T-cell (primary cell): ENCODE data around the gene VWC2L. TPM values are rescaled to one million over a fixed set of nuclear protein-coding genes. Genes with fewer than 3 reads are reported as not detected.

Experiments used
- ATAC-seq, 4 experiments: fragments of 200-7000 bp in 3 of 4; fragments of 150-1000 bp in 1 of 4; cut with Tn5 transposase; replicated peaks in 1 of 4; 1 replicate in 3 of 4; 2 replicates in 1 of 4; pipeline ENCODE4 v1.10.0; 2021; ENCODE audit warnings: moderate library complexity in 3 of 4, mild to moderate bottlenecking in 2 of 4, moderate number of reproducible peaks in 1 of 4
- CTCF ChIA-PET, 2 donors: fragments of 300-600 bp; sonication (Branson Sonifier 250); formaldehyde crosslinking; loops; one replicate each; lab custom pipeline; 2022; ENCODE audit warnings: antibody characterized with exemption in 2 of 2; lab: Charles Lee
- POLR2A ChIA-PET, 2 donors: fragments of 300-600 bp; sonication (Branson Sonifier 250); formaldehyde crosslinking; loops; one replicate each; lab custom pipeline; 2022; ENCODE audit warnings: antibody characterized with exemption in 2 of 2; lab: Charles Lee
- DNase-seq, 35 experiments: peaks; one replicate each; pipeline versions ENCODE4 v3.0.0 to v3.0.0-alpha.2; 2013 to 2023
- H3K27ac ChIP-seq: one replicate; pipeline ENCODE4 v1.5.1; 2013; ENCODE audit warnings: low read length
- H3K27me3 ChIP-seq, 2 experiments: replicated peaks in 1 of 2; 1 replicate in 1 of 2; 2 replicates in 1 of 2; pipeline versions ENCODE4 v1.6.1 to v1.7.0; 2013; ENCODE audit warnings: low read length in 1 of 2, mixed read lengths in 1 of 2; ENCODE audit not compliant: control insufficient read depth in 2 of 2, insufficient read depth in 2 of 2; ENCODE audit errors: extremely low read depth in 1 of 2
- H3K36me3 ChIP-seq, 2 donors: 1 replicate in 1 of 2; 2 replicates in 1 of 2; pipeline versions ENCODE4 v1.6.1 to v1.7.0; 2013; ENCODE audit warnings: low read length in 1 of 2; ENCODE audit not compliant: control insufficient read depth in 2 of 2, insufficient read depth in 1 of 2; ENCODE audit errors: extremely low read depth in 1 of 2
- H3K4me1 ChIP-seq, 2 experiments: 1 replicate in 1 of 2; 2 replicates in 1 of 2; pipeline versions ENCODE4 v1.6.1 to v1.7.0; 2013; ENCODE audit warnings: low read length in 2 of 2, mixed read lengths in 1 of 2; ENCODE audit not compliant: insufficient read depth in 2 of 2, control insufficient read depth in 1 of 2; ENCODE audit errors: extremely low read depth in 1 of 2
- H3K4me3 ChIP-seq, 2 donors: 1 replicate in 1 of 2; 2 replicates in 1 of 2; pipeline versions ENCODE4 v1.5.1 to v1.7.0; 2013; ENCODE audit warnings: mild to moderate bottlenecking in 2 of 2, low read length in 1 of 2, moderate library complexity in 1 of 2; ENCODE audit not compliant: control insufficient read depth in 1 of 2; ENCODE audit errors: extremely low read depth in 1 of 2
- H3K9me3 ChIP-seq: 2 replicates; pipeline ENCODE4 v1.7.0; 2013
- H3K27ac Mint-ChIP-seq, 2 donors: one replicate each; pipeline ENCODE4 v1.8.0; 2020 to 2021; ENCODE audit warnings: mild to moderate bottlenecking in 2 of 2, mixed read lengths in 2 of 2
- H3K27me3 Mint-ChIP-seq, 2 donors: one replicate each; pipeline ENCODE4 v1.8.0; 2021 to 2022; ENCODE audit warnings: mixed read lengths in 2 of 2
- H3K36me3 Mint-ChIP-seq: one replicate; pipeline ENCODE4 v1.8.0; 2021; ENCODE audit warnings: mixed read lengths
- H3K4me1 Mint-ChIP-seq, 3 donors: one replicate each; pipeline ENCODE4 v1.8.0; 2020 to 2022; ENCODE audit warnings: mixed read lengths in 3 of 3, mild to moderate bottlenecking in 1 of 3
- H3K4me3 Mint-ChIP-seq, 3 donors: one replicate each; pipeline ENCODE4 v1.8.0; 2020 to 2022; ENCODE audit warnings: mild to moderate bottlenecking in 3 of 3, mixed read lengths in 3 of 3, moderate library complexity in 3 of 3
- H3K9me3 Mint-ChIP-seq, 3 donors: one replicate each; pipeline ENCODE4 v1.8.0; 2020 to 2022; ENCODE audit warnings: mixed read lengths in 3 of 3
- WGBS: methylation state at CpG from one replicate; pipeline ENCODE4 v1.1.5; 2013; ENCODE audit warnings: missing lambda C conversion rate; ENCODE audit not compliant: insufficient coverage; 5-methylcytosine and 5-hydroxymethylcytosine counted together
- total RNA-seq, 35 experiments: library from RNA in 6 of 35; stranded (reverse) in 6 of 35; fragments of 120-200 nt in 1 of 35; gene quantifications; one replicate each; pipeline versions ENCODE4 v1.2.1 to v1.2.4 and lab custom pipeline; 2013 to 2026

Gene VWC2L
- total RNA-seq, 5 donors from 2014 or later (not counting 1 experiment from before 2014, with no cell fraction given), result not detected

GRCh38 chr2:214378455-214379103, 32.3 kb upstream of the VWC2L start:
- ChIA-PET POLR2A (no interaction called here), CTCF (no interaction called here)
- no peaks in the 10 kb centered on the region for H3K9me3 ChIP-seq
- H3K4me3 ChIP-seq, result no peak overlapping the region
- no peaks in the 10 kb centered on the region for H3K4me1 ChIP-seq
- H3K36me3 Mint-ChIP-seq, result no peaks in the 10 kb centered on the region
- H3K27ac Mint-ChIP-seq, result no peak overlapping the region
- ATAC-seq (no peak), DNase-seq (no peak)
- no peaks in the 10 kb centered on the region for H3K36me3 ChIP-seq
- no peaks in the 10 kb centered on the region for H3K27me3 Mint-ChIP-seq
- H3K27ac ChIP-seq, result no peak overlapping the region
- no peak overlapping the region for H3K4me3 Mint-ChIP-seq
- H3K9me3 Mint-ChIP-seq, result no peaks in the 10 kb centered on the region
- H3K27me3 ChIP-seq, result no peaks in the 10 kb centered on the region
- H3K4me1 Mint-ChIP-seq, result no peaks in the 10 kb centered on the region
- 51% methylated on average over 3 of the region's 3 CpGs for WGBS

GRCh38 chr2:214379227-214379626, 31.6 kb upstream of the VWC2L start:
- DNase-seq (no peak), ATAC-seq (no peak)
- H3K9me3 ChIP-seq, result no peaks in the 10 kb centered on the region
- Mint-ChIP-seq H3K4me3 (no peak overlapping the region), H3K27ac (no peak overlapping the region), H3K4me1 (no peaks in the 10 kb centered on the region), H3K36me3 (no peaks in the 10 kb centered on the region), H3K9me3 (no peaks in the 10 kb centered on the region), H3K27me3 (no peaks in the 10 kb centered on the region)
- H3K4me3 ChIP-seq, result no peak overlapping the region
- no peaks in the 10 kb centered on the region for H3K27me3 ChIP-seq
- POLR2A ChIA-PET, result no interaction called here
- no peak overlapping the region for H3K27ac ChIP-seq
- no peaks in the 10 kb centered on the region for H3K36me3 ChIP-seq
- CTCF ChIA-PET, result no interaction called here
- H3K4me1 ChIP-seq, result no peaks in the 10 kb centered on the region
- WGBS, result no CpG with 5 or more reads among the region's 1 CpG

- ATAC-seq (no peak), DNase-seq (no peak)
- Mint-ChIP-seq H3K9me3 (no peaks in the 10 kb centered on the region), H3K4me3 (no peak overlapping the region), H3K27me3 (no peaks in the 10 kb centered on the region), H3K36me3 (no peaks in the 10 kb centered on the region), H3K4me1 (no peaks in the 10 kb centered on the region), H3K27ac (no peak overlapping the region)
- H3K4me3 ChIP-seq, result no peak overlapping the region
- ChIA-PET CTCF (no interaction called here), POLR2A (no interaction called here)
- H3K27me3 ChIP-seq, result no peaks in the 10 kb centered on the region
- H3K4me1 ChIP-seq, result no peaks in the 10 kb centered on the region
- H3K27ac ChIP-seq, result no peak overlapping the region
- H3K9me3 ChIP-seq, result no peaks in the 10 kb centered on the region
- no peaks in the 10 kb centered on the region for H3K36me3 ChIP-seq
- 60% methylated on average over 3 of the region's 5 CpGs for WGBS
Observed at GRCh38 chr2:214380681-214381080, 30.2 kb upstream of the VWC2L start.

- no peaks in the 10 kb centered on the region for H3K9me3 Mint-ChIP-seq
- Histone ChIP-seq H3K4me1 (no peaks in the 10 kb centered on the region), H3K9me3 (no peaks in the 10 kb centered on the region), H3K4me3 (no peak overlapping the region), H3K27me3 (no peaks in the 10 kb centered on the region), H3K27ac (no peak overlapping the region), H3K36me3 (no peaks in the 10 kb centered on the region)
- no peaks in the 10 kb centered on the region for H3K36me3 Mint-ChIP-seq
- no peak overlapping the region for H3K4me3 Mint-ChIP-seq
- DNase-seq, result no peak
- no peak overlapping the region for H3K27ac Mint-ChIP-seq
- CTCF ChIA-PET, result no interaction called here
- no peak for ATAC-seq
- no peaks in the 10 kb centered on the region for H3K27me3 Mint-ChIP-seq
- POLR2A ChIA-PET, result no interaction called here
- no peaks in the 10 kb centered on the region for H3K4me1 Mint-ChIP-seq
- WGBS, result 75% methylated on average over 1 of the region's 2 CpGs
Observed at GRCh38 chr2:214382229-214382628, 28.6 kb upstream of the VWC2L start.

- Mint-ChIP-seq H3K4me1 (no peaks in the 10 kb centered on the region), H3K27me3 (no peaks in the 10 kb centered on the region), H3K9me3 (no peaks in the 10 kb centered on the region), H3K36me3 (no peaks in the 10 kb centered on the region), H3K4me3 (no peak overlapping the region), H3K27ac (no peak overlapping the region)
- Histone ChIP-seq H3K36me3 (no peaks in the 10 kb centered on the region), H3K9me3 (no peaks in the 10 kb centered on the region), H3K4me3 (no peak overlapping the region), H3K27ac (no peak overlapping the region), H3K27me3 (no peaks in the 10 kb centered on the region), H3K4me1 (no peaks in the 10 kb centered on the region)
- CTCF ChIA-PET, result no interaction called here
- no peak for ATAC-seq
- POLR2A ChIA-PET, result no interaction called here
- no CpG with 5 or more reads among the region's 2 CpGs for WGBS
- no peak for DNase-seq
Observed at GRCh38 chr2:214386720-214387119, 24.1 kb upstream of the VWC2L start.

GRCh38 chr2:214389334-214389733, 21.5 kb upstream of the VWC2L start:
- Histone ChIP-seq H3K27ac (no peak overlapping the region), H3K9me3 (no peaks in the 10 kb centered on the region), H3K4me3 (no peak overlapping the region), H3K4me1 (no peaks in the 10 kb centered on the region), H3K27me3 (no peaks in the 10 kb centered on the region), H3K36me3 (no peaks in the 10 kb centered on the region)
- Mint-ChIP-seq H3K4me3 (no peak overlapping the region), H3K4me1 (no peaks in the 10 kb centered on the region), H3K27ac (no peak overlapping the region), H3K36me3 (no peaks in the 10 kb centered on the region), H3K27me3 (no peaks in the 10 kb centered on the region), H3K9me3 (no peaks in the 10 kb centered on the region)
- no peak for ATAC-seq
- no peak for DNase-seq
- ChIA-PET CTCF (no interaction called here), POLR2A (no interaction called here)

- ATAC-seq (no peak), DNase-seq (no peak)
- H3K27ac Mint-ChIP-seq, result no peak overlapping the region
- Histone ChIP-seq H3K27ac (no peak overlapping the region), H3K36me3 (no peaks in the 10 kb centered on the region), H3K27me3 (no peaks in the 10 kb centered on the region), H3K4me3 (no peak overlapping the region), H3K4me1 (no peaks in the 10 kb centered on the region), H3K9me3 (no peaks in the 10 kb centered on the region)
- CTCF ChIA-PET, result interaction anchor here (0.6 kb wide), 2 partner anchors 11 to 776 kb away, joined by 3 read pairs; no protein-coding TSS in a partner anchor
- POLR2A ChIA-PET, result no interaction called here
- no peaks in the 10 kb centered on the region for H3K27me3 Mint-ChIP-seq
- H3K4me3 Mint-ChIP-seq, result no peak overlapping the region
- no peaks in the 10 kb centered on the region for H3K9me3 Mint-ChIP-seq
- no peaks in the 10 kb centered on the region for H3K36me3 Mint-ChIP-seq
- H3K4me1 Mint-ChIP-seq, result no peaks in the 10 kb centered on the region
Observed at GRCh38 chr2:214393796-214394195, 17.1 kb upstream of the VWC2L start.
